ENCODE results near the gene CUZD1.

The CUZD1 gene

GRCh38 chr10:122812751-122813150, 32.9 kb downstream of the CUZD1 start:
- DNase-seq (ENCODE audit: low read depth): no peak

GRCh38 chr10:122802282-122802681, 43.4 kb downstream of the CUZD1 start:
- DNase-seq (ENCODE audit: low read depth): no peak

- DNase-seq (ENCODE audit: low read depth): no peak
Measured at GRCh38 chr10:122798704-122799231, 46.9 kb downstream of the CUZD1 start.

GRCh38 chr10:122796796-122797195, 48.9 kb downstream of the CUZD1 start:
- DNase-seq (ENCODE audit: low read depth): no peak

GRCh38 chr10:122795924-122796323, 49.7 kb downstream of the CUZD1 start:
- no peak for DNase-seq (ENCODE audit: low read depth)

GRCh38 chr10:122786269-122786668, 59.4 kb downstream of the CUZD1 start:
- no peak for DNase-seq (ENCODE audit: low read depth)

GRCh38 chr10:122782911-122783310, 62.7 kb downstream of the CUZD1 start:
- DNase-seq (ENCODE audit: low read depth): no peak
